Activated CD4-positive, alpha-beta T cell treated with anti-CD3 and anti-CD28 coated beads, Interleukin-2, Interleukin-6, amounts not matched to agents 100 ng/mL and 50 ng/mL, durations not matched to agents 16 hours and 8 hours (primary cell): ENCODE data around the gene FOXD1.
"Not testable (repeated sequence)": the region's sequence is repeated elsewhere in the genome, so short reads cannot be mapped to it uniquely, and the experiment has no call there.

ENCODE experiments used
- DNase-seq: peaks from one replicate; pipeline ENCODE4 v3.0.0-alpha.2; 2020

The FOXD1 gene

DNA sequence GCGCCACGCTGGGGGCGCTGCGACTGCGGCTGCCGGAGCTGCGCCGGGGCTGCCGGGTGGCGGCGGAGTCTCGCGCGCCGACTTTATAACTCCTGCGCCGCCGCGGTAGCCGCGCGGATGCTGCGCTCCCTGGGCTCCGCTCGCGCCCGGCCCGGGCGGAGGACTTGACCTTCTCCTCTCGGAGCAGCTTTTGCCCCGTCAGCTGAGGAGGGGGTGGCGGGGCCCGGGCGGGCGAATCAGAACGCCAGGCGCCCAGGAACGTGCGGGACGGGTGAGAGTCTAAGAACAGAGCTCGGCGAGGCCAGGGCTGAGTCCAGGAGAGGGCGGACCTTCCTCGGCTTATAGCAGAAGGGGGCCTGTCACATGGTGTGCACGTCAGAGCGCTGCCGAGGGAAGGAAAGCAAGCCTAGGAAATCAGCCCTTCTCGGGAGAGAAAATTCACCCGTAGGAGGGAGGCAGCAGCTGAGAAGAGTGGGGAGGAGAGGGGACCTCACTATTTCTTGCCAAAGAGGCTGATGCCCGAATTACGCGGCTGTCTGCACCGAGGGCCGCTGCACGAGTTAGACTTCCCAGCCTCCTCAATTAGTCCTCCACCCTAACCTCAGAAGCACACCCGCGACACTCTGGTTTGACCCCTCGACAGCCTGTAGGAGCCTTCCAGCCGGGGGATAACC is at the start of gene FOXD1:
Gene FOXD1, minus strand, starts transcription at position 315 of the 674 bp plus-strand sequence. CDS start 415 bp downstream, outside the sequence.
- DNase-seq: peak; percentile 52

DNA sequence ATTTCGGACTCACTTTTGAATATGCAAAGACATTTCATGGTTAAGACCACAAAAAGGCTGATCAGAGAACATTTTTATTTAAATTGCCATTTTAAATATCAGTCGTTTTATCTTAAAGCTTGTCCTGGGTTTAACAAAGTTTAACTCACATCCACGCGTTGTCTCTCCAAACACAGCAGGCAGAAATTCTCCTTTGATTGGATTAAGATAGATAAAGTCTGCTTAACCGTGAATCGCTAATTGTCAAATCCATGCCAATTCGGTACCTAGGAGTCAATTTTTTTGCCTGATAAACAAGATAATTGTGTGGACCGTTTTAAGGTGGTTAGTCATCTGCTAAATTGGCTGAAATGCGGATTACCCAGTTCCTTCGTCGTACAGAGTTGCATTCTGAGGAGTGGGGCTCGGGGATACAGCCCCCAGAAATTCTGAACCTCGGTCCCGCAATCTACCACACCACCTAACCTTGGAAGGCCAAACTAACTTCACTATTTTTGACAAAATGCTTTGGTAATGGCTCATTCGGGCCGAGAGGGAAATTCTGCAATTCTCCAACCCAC is 49.0 kb upstream of the FOXD1 start:
- no peak for DNase-seq

DNA sequence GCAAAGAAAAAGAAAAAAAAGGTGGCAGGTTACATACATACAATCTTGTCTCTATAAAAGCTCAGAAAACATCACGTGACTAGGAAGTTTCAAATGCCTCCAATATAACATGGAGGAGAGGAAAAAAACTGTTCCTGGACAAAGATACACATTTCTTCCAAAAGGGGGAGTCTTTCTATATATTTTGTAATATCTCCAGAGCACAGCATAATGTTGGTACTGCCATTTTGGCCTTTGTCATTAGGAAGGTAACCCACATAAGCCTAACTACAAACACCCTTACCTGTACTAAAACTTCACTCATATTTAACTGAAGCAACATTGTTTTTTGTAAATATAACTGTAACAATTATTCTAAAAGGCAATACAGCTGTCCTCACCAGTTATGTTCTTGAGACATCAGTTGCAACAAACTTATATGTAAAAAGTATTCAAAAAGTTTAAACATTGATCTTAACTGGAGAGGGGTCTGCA is 48.4 kb upstream of the FOXD1 start:
- DNase-seq: peak; percentile 36

DNA sequence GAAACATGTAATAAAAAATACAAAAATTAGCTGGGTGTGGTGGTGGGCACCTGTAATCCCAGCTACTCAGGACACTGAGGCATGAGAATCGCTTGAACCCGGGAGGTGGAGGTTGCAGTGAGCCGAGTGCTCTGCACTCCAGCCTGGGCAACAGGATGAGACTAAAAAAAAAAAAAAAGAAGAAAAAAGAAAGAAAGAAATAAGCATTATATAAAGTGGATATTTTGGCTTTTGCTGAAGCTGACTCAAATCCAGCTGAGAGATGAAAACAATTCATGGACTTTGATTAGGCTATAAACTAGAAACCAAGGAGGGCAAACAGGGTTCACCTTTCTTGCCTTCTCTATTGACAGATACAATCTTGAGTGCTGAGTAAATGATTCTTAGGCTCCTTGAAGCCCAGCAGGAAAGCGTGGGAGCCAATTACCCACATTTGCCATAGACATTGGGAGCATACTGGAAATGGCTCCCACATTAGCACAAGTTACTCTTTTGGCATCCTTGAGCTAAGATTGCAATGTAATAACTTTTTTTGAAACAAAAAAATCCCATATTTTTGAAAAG is 47.3 kb upstream of the FOXD1 start:
- no peak for DNase-seq

DNA sequence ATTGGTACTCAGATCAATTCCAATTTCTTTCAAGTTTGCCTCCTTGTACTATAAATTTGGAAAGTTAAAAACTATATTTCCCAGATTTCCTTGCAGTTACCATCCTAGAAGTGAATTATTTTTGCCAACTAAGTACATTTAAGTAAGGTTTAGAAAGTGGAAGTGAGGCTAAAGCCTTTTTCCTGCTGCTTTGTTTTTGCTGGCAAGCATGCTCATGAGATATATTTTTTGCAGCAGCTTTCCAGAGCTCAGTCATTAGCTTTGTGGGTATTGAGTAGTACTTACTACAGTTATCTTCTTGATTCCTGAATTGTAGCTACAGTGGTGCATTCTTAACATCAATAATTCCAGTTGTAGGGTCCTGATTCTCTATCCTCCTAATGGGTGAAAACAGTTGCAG is 46.1 kb upstream of the FOXD1 start:
- no peak for DNase-seq

DNA sequence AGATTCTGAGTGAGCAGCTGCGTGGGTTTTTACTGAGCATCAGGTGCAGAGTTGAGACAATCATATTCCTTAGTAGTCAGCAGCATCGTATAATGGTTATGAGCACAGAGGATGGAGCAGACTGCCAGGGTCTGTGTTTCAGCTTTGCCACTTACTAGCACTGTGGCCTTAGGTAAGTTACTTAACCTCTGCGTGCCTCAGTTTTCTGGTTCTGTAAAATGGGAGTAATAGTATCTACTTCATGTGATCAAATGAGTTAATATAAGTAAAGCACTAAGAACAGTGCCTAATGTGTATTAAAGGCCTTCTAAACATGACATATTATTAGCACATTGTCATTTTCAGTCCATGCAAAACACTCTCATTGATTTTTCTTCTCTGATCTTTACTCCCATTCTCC is 44.8 kb upstream of the FOXD1 start:
- DNase-seq: no peak

DNA sequence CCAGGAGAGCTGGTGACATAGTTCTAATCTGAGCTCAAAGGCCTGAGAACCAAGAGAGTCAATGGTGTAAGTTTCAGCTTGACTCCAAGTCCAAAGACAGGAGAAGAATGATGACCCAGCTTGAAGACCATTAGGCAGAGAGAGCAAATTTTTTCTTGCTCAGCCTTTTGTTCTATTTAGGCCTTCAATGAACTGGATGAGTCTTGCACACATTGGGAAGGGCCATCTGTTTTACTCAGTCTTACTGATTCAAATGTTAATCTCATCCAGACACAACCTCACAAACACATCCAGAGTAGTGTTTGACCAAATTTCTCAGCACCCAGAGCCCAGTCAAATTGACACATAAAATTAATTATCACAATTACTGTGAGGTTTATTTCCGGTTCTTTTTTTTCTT is 42.6 kb upstream of the FOXD1 start:
- DNase-seq: no peak

DNA sequence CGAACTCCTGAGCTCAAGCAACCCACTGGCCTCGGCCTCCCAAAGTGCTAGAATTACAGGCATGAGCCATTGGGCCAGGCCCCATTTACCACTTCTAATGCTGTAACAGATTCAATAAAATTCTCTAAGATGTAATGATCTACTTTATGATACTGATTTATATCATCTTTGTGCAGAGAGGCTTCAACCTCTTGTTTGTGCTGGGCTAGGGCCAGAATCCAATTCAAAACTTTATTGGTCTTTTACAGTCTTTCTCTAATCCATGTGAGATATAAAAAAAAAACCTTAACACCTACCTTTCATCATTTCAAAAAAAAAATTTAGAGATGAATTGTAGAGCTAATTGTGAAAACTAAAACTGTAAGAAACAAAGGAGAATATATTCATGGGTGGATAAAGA is 41.5 kb upstream of the FOXD1 start:
- no peak for DNase-seq

DNA sequence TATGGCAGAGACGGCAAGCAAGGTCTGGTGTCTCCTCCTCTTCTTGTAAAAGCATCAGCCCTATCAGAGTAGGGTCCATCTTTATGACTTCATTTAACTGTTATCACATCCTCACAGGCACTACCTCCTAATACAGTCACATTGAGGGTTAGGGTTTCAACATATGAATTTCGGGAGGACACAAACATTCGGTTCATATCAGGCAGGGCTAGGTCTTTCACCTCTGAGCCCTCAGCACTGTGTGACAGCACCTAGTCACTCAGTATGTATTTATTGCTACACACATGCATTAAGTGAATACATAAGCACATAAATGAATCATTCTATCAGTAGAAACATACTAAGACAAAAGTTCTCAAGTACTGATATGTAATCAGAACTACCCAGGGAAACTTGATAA is 40.2 kb upstream of the FOXD1 start:
- DNase-seq: no peak

DNA sequence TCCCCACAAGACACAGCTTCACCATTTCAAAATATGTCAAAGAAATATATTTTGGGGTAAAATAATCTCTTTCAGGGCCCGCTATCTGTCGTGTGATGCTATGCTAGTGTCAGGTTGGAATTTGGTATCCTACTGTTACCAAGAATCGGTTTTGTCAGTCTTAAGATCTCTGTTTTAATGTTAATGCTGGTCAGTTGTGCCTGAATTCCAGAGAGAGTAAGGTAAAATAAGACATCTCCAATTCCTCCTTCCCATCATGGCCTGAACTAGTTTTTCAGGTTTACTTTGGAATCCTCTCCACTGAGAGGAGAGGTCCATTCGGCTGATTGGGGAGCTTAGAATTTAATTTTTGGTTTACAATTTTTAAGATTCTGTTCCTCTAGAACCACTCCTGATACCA is 39.2 kb upstream of the FOXD1 start:
- no peak for DNase-seq

DNA sequence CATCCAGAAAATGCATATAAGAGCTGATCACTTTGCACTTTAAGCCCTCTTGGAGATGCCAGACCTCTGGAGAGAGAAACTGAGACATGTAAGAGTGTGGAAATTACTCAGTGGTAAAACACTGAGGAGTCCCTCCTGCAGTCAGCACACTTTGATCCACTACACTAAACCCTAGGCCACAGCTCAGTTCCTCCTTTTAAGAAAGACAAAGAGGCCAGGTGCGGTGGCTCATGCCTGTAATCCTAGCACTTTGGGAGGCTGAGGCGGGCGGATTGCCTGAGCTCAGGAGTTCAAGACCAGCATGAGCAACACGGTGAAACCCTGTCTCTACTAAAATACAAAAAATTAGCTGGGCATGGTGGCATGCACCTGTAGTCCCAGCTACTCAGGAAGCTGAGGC is 38.7 kb upstream of the FOXD1 start:
- DNase-seq: not testable (repeated sequence)

DNA sequence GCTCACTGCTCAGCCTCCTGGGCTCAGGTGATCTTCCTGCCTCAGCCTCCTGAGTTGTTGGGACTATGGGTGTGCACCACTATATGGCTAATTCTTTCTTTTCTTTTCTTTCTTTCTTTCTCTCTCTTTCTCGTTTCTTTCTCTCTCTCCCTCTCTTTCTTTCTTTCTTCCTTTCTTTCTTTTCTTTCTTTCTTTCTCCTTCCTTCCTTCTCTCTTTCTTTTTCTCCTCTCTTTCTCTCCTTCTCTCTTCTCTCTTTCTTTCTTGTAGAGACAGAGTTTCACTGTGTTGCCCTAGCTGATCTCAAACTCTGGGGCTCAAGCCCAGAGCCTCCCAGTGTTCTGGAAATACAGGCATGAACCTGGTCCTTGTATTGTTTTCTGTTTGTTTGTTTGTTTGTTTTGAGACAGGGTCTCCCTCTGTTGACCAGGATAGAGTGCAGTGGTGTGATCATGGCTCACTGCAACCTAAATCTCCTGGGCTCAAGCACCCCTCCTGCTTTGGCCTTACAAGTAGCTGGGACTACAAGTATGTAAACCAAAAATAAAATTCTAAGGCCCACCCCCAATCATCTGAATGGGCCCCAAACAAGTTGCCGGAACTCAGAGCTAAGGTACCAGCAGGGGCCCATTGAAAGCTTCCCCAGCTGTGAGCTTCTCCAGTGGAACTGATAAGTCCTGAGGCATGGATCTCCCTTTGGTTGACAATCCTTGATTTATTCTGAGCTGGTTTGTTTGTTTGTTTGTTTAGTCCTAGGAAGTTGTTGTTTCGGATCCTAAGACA is 37.7 kb upstream of the FOXD1 start:
- no peak for DNase-seq

DNA sequence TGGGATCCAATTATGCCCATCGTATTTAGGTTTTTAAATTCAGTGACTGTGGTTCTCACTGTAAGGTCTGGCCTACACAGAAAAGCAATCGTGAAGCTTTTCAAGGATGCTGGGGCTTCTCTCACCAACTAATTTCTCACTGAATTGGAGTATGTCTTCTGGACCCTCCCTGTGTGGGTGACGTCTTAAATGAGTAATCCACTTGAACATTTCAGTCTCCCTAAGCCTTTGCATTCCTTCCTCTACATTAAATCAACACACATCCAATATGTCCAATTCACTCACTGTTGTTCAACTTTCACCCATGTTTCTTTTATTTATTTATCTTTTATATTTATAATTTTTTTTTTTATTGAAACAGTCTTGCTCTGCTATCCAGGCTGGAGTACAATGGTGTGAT is 37.1 kb upstream of the FOXD1 start:
- DNase-seq: no peak

DNA sequence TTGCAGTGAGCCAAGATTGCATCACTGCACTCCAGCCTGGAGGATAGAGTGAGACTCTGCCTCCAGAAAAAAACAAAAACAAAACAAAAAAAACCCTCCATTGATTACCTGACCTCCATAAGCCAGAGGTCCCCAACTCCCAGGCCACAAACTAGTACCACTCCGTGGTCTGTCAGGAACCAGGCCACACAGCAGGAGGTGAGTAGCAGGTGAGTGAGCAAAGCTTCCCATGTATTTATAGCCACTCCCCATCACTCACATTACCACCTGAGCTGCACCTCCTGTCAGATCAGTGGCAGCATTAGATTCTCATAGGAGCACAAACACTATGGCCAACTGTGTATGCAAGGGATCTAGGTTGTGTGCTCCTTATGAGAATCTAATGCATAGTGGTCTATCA is 35.9 kb upstream of the FOXD1 start:
- no peak for DNase-seq

DNA sequence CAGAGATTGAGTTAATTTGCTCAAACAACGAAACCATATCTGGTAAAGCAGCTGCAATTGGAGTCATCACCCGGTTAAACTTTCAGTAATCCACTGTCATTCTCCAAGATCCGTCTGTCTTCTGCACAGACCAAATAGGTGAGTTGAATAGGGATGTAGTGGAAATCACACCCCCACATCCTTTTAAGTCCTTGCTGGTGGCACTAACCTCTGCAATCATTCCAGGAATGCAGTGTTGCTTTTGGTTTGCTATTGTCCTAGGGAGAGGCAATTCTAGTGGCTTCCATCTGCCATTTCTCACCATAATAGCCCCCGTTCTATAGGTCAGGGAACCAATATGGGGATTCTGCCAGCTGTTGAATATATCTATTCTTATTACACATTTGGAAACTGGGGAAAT is 35.1 kb upstream of the FOXD1 start:
- no peak for DNase-seq

DNA sequence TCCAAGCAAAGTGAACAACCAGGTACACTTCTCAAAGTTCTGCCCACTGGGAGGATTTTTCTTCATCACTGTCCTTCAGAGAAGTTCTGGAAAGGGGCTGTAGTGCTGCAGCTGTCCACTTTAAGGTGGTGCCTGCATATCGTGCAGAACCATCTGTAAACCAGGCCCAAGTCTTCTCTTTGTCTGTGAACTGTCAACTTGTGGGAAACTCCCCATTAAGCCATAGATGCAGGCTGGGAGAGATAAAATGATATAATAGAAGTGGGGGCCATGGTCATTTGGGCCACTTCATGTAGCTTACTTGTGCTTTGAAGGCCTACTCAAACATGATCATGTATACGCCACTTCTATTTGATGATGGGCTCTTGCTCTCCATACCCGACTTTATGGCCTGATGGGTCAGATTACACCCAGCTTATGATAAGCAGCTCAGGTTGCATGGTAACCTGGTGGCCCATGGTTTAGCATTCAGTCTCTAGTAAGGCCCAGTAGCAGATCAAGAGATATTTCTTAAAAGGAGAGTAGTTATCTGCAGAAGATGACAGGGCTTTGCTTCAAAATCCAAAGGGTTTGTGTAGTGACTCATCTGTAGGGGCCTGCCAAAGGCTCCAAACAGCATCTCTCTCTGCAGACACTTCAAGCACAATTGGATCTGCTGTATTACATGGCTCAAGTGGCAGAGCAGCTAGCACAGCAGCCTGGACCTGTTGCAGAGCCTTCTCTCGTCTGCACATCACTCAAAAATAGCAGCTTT is 34.0 kb upstream of the FOXD1 start:
- no peak for DNase-seq

DNA sequence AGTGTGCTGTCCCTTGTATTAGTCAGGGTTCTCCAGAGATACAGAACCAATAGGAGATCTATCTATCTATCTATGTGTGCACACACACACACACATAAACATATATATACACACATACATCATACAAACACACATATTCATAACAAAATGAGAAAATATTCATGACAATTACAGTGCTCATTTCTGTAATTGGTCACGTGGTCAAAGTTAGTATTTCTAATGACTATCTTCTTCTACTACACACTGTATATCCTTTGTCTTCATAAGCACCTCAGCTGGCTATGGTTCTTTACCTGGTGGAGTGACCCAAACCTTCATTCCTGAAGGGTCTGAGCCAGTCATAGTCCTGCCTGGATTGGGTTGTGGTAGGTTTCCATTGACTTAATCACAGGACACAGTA is 31.9 kb upstream of the FOXD1 start:
- no peak for DNase-seq

DNA sequence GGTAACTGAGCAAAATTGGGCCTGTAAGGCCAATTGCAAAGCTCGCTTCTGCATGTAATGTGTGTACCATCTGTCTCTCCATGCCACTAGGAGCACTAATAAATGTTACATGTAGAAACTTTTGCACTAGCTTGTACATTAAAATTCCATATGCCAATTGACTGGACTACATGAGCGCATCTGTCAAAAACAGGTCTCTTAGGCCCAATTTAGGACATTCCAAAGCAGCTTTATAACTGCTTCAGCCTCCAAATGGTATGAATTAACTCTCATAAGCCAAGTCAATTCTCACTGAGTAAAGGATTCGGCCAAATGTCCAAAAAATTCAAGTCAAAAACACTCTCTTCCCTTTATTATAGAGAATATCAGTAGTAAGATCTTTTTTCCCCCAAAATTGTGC is 23.5 kb upstream of the FOXD1 start:
- no peak for DNase-seq

DNA sequence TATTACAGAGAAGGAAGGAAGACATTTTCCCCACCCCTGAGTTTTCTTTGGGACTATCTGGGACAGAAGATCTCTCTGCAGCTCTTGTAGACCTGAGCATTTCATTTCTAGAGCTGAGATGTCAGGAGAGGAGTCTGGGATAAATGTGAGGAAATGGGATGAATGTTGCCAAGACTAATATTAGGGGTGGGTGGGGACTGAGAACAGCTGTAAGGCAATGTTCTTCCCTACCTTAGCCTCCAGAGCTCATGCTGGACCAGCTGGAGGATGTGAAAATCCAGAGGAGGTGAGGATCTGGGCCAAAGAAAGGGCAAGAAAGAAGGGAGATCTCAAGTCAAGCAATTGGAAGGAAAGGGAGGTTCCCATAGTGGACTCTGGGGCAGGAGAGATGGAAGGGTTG is 23.1 kb upstream of the FOXD1 start:
- no peak for DNase-seq

DNA sequence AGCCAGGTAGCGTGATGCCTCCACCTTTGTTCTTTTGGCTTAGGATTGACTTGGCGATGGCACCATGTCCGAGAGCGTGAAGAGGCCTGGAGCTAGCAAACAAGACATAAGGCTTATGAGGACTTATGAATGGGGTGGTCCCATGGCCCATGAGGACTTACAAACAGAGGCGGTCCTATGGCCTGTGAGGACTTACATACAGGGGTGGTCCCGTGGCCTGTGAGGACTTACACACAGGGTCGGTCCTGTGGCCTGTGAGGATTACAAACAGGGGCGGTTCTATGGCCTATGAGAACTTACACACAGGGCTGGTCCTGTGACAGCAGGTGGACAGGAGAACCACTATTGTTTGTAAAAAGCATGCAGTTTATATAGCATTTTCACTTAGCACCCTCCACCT is 21.3 kb upstream of the FOXD1 start:
- no peak for DNase-seq

DNA sequence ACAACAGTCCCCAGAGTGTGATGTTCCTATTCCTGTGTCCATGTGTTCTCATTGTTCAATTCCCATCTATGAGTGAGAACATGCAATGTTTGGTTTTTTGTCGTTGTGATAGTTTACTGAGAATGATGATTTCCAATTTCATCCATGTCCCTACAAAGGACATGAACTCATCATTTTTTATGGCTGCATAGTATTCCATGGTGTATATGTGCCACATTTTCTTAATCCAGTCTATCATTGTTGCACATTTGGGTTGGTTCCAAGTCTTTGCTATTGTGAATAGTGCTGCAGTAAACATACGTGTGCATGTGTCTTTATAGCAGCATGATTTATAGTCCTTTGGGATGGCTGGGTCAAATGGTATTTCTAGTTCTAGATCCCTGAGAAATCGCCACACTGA is 20.1 kb upstream of the FOXD1 start:
- not testable (repeated sequence) for DNase-seq

DNA sequence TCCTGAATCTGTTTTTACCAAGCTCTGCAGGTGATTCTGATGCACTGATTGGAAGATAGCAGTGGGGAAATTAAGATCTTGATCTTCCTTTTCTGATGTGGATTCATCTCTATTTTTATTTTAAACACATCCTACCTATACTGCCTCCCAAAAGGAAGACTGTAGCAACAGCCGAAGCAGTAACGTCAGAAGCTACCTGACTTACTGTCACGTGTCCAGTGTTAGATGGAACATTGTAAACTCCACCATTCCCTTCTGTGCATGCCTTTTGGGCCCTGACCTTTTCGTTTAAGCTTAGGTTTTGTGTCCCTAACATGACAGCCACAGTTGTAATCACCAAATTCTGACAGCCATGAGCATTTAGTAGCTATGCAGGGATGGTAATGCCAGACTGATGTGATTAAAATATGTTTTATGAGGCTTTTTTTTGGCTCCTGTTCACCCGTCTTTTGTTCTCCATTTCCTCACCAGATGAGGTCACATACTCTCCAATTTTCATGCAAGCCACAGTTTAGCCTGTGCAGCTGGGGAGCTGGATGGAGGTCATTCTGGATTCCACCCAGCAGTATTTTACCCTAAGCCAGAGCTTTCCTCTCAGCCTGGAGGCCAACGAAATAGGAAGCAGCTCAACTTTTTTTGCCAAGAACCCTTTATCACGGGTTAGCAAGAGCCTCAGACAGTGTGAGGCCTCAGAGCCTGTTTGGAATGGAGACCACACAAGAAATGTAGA is 15.6 kb upstream of the FOXD1 start:
- no peak for DNase-seq
